PFSK-1 (cell line): ENCODE data around the gene PCNT.

Source experiments
- FOXP2 ChIP-seq: optimal IDR thresholded peaks from 2 replicates; pipeline ENCODE3; 2011; ENCODE audit warnings: borderline replicate concordance, control low read depth, inconsistent platforms; ENCODE audit not compliant: insufficient read depth; ENCODE audit errors: extremely low read length, extremely low read depth
- POLR2AphosphoS5 ChIP-seq: IDR thresholded peaks from 2 replicates; pipeline ENCODE4 v1.6.1; 2012; ENCODE audit warnings: low read depth, mild to moderate bottlenecking, control low read depth, low read length, moderate library complexity
- SIN3A ChIP-seq: IDR thresholded peaks from 2 replicates; pipeline ENCODE4 v1.6.1; 2012; ENCODE audit warnings: mild to moderate bottlenecking, low read length, moderate library complexity, borderline replicate concordance; ENCODE audit not compliant: insufficient read depth
- TAF1 ChIP-seq: IDR thresholded peaks from 2 replicates; pipeline ENCODE4 v1.6.1; 2012; ENCODE audit warnings: low read length, control low read depth, borderline replicate concordance; ENCODE audit not compliant: insufficient read depth
- TF ChIP-seq, protein P1 (sequence below), 2 experiments: IDR thresholded peaks; 2 replicates each; pipeline versions ENCODE4 v1.6.1 to v1.8.0; 2011 to 2012; ENCODE audit warnings: low read depth in 2 of 2, low read length in 2 of 2, control low read depth in 1 of 2, inconsistent platforms in 1 of 2, mild to moderate bottlenecking in 1 of 2, moderate library complexity in 1 of 2; ENCODE audit not compliant: insufficient read depth in 1 of 2

PCNT gene

DNA sequence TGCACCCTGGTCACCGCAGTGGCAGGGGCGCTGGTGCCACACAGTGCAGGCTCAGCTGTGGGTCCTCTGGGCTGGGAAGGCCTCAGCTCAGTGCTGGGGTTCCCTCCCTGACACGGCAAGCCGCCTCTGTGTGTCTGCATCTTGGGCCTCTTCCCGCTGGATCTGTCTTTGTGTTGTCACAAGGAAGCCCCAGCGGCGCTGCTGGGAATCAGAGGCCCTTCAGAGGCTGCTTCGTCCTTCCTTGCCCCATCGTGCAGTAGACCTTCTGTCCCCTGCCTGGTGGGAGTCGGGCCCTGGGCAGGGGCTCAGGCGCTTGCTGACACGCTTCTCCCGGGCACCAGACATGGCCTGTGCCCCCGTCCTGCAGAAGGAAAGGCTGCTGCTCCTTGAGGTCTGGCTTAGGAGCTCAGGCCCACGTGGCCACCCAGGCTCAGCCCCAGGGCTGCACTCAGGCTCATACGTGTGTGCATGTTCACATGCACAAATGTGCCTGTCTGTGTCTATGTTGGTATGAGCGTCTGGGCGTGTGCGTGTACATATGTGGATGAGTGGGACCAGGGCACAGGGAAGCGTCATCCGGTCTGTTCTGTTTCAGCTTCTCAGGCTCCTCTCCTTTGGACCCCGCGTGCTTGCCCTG, 110.5 kb downstream of the PCNT start:
- TF ChIP-seq TAF1 (no peak), SIN3A (no peak), POLR2AphosphoS5 (no peak), FOXP2 (no peak)
- TF ChIP-seq, protein P1, sequence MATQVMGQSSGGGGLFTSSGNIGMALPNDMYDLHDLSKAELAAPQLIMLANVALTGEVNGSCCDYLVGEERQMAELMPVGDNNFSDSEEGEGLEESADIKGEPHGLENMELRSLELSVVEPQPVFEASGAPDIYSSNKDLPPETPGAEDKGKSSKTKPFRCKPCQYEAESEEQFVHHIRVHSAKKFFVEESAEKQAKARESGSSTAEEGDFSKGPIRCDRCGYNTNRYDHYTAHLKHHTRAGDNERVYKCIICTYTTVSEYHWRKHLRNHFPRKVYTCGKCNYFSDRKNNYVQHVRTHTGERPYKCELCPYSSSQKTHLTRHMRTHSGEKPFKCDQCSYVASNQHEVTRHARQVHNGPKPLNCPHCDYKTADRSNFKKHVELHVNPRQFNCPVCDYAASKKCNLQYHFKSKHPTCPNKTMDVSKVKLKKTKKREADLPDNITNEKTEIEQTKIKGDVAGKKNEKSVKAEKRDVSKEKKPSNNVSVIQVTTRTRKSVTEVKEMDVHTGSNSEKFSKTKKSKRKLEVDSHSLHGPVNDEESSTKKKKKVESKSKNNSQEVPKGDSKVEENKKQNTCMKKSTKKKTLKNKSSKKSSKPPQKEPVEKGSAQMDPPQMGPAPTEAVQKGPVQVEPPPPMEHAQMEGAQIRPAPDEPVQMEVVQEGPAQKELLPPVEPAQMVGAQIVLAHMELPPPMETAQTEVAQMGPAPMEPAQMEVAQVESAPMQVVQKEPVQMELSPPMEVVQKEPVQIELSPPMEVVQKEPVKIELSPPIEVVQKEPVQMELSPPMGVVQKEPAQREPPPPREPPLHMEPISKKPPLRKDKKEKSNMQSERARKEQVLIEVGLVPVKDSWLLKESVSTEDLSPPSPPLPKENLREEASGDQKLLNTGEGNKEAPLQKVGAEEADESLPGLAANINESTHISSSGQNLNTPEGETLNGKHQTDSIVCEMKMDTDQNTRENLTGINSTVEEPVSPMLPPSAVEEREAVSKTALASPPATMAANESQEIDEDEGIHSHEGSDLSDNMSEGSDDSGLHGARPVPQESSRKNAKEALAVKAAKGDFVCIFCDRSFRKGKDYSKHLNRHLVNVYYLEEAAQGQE (IDR thresholded peaks at IDR 0.05; ENCODE audit: insufficient read depth in 1 of 2, low read depth in 2 of 2, low read length in 2 of 2), result no peak

DNA sequence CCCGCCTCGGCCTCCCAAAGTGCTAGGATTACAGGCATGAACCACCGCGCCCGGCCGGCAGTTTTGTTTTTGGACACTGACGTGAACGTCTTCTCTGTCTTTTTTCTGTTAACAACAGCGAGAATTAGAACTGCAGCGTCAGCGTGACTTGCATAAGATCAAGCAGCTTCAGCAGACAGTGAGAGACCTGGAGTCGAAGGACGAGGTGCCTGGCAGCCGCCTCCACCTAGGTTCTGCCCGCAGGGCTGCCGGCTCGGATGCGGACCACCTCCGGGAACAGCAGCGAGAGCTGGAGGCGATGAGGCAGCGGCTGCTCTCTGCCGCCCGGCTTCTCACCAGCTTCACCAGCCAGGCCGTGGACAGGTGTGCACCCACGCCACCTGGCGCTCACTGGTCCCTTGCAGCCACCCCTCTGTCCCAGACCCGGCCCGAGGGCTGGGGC, 111.9 kb downstream of the PCNT start:
- TF ChIP-seq, protein P1 (IDR thresholded peaks at IDR 0.05; ENCODE audit: insufficient read depth in 1 of 2, low read depth in 2 of 2, low read length in 2 of 2), result no peak
- TF ChIP-seq SIN3A (no peak), POLR2AphosphoS5 (no peak)

DNA sequence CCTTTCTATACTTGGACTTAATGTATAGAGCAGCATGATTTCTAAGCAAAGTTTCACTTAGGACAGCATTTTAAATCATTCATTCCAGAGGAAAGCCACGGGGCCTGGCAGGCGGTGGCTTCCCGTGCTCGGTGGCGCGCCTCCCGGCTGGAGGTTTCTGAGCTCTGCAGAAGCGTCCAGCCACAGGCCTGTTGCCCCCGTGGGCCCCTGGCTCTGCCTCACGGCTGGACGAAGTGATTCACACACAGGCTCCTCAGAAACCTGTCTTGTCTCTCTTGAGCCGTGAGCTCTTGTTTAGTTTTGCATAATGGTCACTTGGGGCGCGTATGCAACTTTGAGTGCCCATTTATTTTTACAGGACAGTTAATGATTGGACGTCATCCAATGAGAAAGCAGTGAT, 112.7 kb downstream of the PCNT start:
- no peak for TF ChIP-seq TAF1
- no peak for TF ChIP-seq POLR2AphosphoS5
- TF ChIP-seq, protein P1 (IDR thresholded peaks at IDR 0.05; ENCODE audit: insufficient read depth in 1 of 2, low read depth in 2 of 2, low read length in 2 of 2), result no peak
- no peak for TF ChIP-seq FOXP2
- no peak for TF ChIP-seq SIN3A

DNA sequence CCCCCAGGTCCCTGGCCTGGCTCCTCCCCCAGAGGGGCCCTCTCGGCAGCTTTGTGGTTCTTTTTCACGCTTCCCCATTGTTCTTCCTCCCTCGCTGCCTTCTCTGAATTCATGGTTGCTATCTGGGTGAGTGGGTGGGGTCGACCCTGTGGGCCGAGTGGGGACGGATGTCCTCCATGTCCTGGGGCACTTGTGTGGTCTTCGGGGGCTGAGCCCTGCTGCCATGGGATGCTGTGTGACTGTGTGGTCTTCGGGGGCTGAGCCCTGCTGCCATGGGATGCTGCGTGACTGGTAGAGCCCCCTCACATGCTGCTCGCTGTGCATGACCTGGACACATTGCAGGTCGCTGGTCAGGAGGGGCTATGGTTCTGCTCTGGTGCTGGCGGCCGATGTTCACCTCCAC, 113.1 kb downstream of the PCNT start:
- TF ChIP-seq SIN3A (no peak), FOXP2 (no peak), TAF1 (no peak), POLR2AphosphoS5 (no peak)
- TF ChIP-seq, protein P1 (IDR thresholded peaks at IDR 0.05; ENCODE audit: insufficient read depth in 1 of 2, low read depth in 2 of 2, low read length in 2 of 2), result no peak

DNA sequence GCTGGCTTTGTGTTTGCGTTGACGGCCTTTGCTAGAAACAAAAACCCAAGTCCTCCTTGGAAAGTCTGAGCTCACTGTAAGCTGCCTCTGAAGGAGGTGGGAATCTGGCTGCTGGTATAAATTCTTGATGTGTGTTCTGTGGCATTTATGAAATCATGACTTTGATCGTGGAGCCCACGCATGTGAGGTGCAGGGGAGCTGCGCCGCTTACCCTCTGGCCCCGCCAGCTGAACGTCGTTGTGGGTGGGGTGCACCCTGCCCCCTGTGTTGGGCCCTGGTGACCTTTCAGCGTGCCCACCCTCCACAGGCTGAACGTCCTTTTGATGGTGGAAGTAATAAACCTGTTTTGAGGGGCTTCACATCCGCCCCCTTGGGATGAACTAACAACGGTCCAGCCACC, 113.6 kb downstream of the PCNT start:
- TF ChIP-seq FOXP2 (no peak), TAF1 (no peak), SIN3A (no peak), POLR2AphosphoS5 (no peak)
- TF ChIP-seq, protein P1 (IDR thresholded peaks at IDR 0.05; ENCODE audit: insufficient read depth in 1 of 2, low read depth in 2 of 2, low read length in 2 of 2), result no peak
